NAMALWA (cell line): Measurements from ENCODE around the gene ASB2.

ENCODE experiments used
- DNase-seq: peaks from one replicate; pipeline ENCODE4 v3.0.0-alpha.2; 2015; ENCODE audit warnings: low spot score

Gene ASB2

GRCh38 chr14:93976477-93977057 lies at the start of gene ASB2:
Gene ASB2, minus strand, starts transcription at chr14:93976570. Its CDS starts 12,031 bp downstream, at chr14:93964539.
- no peak for DNase-seq

- DNase-seq = no peak
Measured at GRCh38 chr14:94025720-94026119, 49.4 kb upstream of the ASB2 start.

GRCh38 chr14:94024549-94024948 lies 48.2 kb upstream of the ASB2 start:
- DNase-seq = no peak

- no peak for DNase-seq
Measured at GRCh38 chr14:94022532-94023411, 46.4 kb upstream of the ASB2 start.

- no peak for DNase-seq
Measured at GRCh38 chr14:94021416-94022157, 45.2 kb upstream of the ASB2 start.

- DNase-seq = no peak
Measured at GRCh38 chr14:94021001-94021400, 44.6 kb upstream of the ASB2 start.

GRCh38 chr14:94020267-94020666 lies 43.9 kb upstream of the ASB2 start:
- no peak for DNase-seq

GRCh38 chr14:94019329-94019728 lies 43.0 kb upstream of the ASB2 start:
- DNase-seq = no peak

GRCh38 chr14:94018308-94018707 lies 41.9 kb upstream of the ASB2 start:
- no peak for DNase-seq

GRCh38 chr14:94016446-94016976 lies 40.1 kb upstream of the ASB2 start:
- DNase-seq = no peak

- no peak for DNase-seq
Measured at GRCh38 chr14:94015223-94015622, 38.9 kb upstream of the ASB2 start.

- no peak for DNase-seq
Measured at GRCh38 chr14:94014382-94014781, 38.0 kb upstream of the ASB2 start.

- DNase-seq = no peak
Measured at GRCh38 chr14:94011795-94012194, 35.4 kb upstream of the ASB2 start.

GRCh38 chr14:94010625-94011024 lies 34.3 kb upstream of the ASB2 start:
- no peak for DNase-seq

GRCh38 chr14:94009767-94010166 lies 33.4 kb upstream of the ASB2 start:
- no peak for DNase-seq

GRCh38 chr14:94008234-94008633 lies 31.9 kb upstream of the ASB2 start:
- DNase-seq = no peak

- DNase-seq = peak; percentile 65
Measured at GRCh38 chr14:94005324-94006073, 29.1 kb upstream of the ASB2 start.

- DNase-seq = no peak
Measured at GRCh38 chr14:94004015-94004414, 27.6 kb upstream of the ASB2 start.

- no peak for DNase-seq
Measured at GRCh38 chr14:94003397-94003796, 27.0 kb upstream of the ASB2 start.

GRCh38 chr14:94001501-94002396 lies 25.4 kb upstream of the ASB2 start:
- DNase-seq = peak; percentile 63

- DNase-seq = no peak
Measured at GRCh38 chr14:94001016-94001415, 24.6 kb upstream of the ASB2 start.
